Measurements from ENCODE around the gene GABRP.
"Not testable (repeated sequence)": the region's sequence is repeated elsewhere in the genome, so short reads cannot be mapped to it uniquely, and the experiment has no call there.

The GABRP gene

GRCh38 chr5:170755679-170756456, 27.7 kb upstream of the GABRP start:
- no peak for DNase-seq (ENCODE audit: low read depth in 4 of 4, low spot score in 1 of 4)

GRCh38 chr5:170756691-170757090, 26.8 kb upstream of the GABRP start:
- DNase-seq (ENCODE audit: low read depth in 4 of 4, low spot score in 1 of 4), result no peak

GRCh38 chr5:170757182-170757601, 26.3 kb upstream of the GABRP start:
- DNase-seq (ENCODE audit: low read depth in 4 of 4, low spot score in 1 of 4), result no peak

- no peak for DNase-seq (ENCODE audit: low read depth in 4 of 4, low spot score in 1 of 4)
Observed at GRCh38 chr5:170757669-170758068, 25.9 kb upstream of the GABRP start.

- DNase-seq (ENCODE audit: low read depth in 4 of 4, low spot score in 1 of 4), result no peak
Observed at GRCh38 chr5:170758481-170758880, 25.0 kb upstream of the GABRP start.

- no peak for DNase-seq (ENCODE audit: low read depth in 4 of 4, low spot score in 1 of 4)
Observed at GRCh38 chr5:170760113-170760512, 23.4 kb upstream of the GABRP start.

GRCh38 chr5:170761048-170761707, 22.3 kb upstream of the GABRP start:
- no peak for DNase-seq (ENCODE audit: low read depth in 4 of 4, low spot score in 1 of 4)

GRCh38 chr5:170761708-170762066, 21.8 kb upstream of the GABRP start:
- DNase-seq (ENCODE audit: low read depth in 4 of 4, low spot score in 1 of 4), result no peak

GRCh38 chr5:170762298-170762697, 21.2 kb upstream of the GABRP start:
- not testable (repeated sequence) for DNase-seq (ENCODE audit: low read depth in 4 of 4, low spot score in 1 of 4)

- DNase-seq (ENCODE audit: low read depth in 4 of 4, low spot score in 1 of 4), result not testable (repeated sequence)
Observed at GRCh38 chr5:170765868-170766267, 17.7 kb upstream of the GABRP start.

GRCh38 chr5:170769246-170769645, 14.3 kb upstream of the GABRP start:
- no peak for DNase-seq (ENCODE audit: low read depth in 4 of 4, low spot score in 1 of 4)

- DNase-seq (ENCODE audit: low read depth in 4 of 4, low spot score in 1 of 4), result no peak
Observed at GRCh38 chr5:170769898-170770416, 13.6 kb upstream of the GABRP start.

GRCh38 chr5:170771496-170771895, 12.0 kb upstream of the GABRP start:
- no peak for DNase-seq (ENCODE audit: low read depth in 4 of 4, low spot score in 1 of 4)

GRCh38 chr5:170773024-170773985, 10.2 kb upstream of the GABRP start:
- DNase-seq (ENCODE audit: low read depth in 4 of 4, low spot score in 1 of 4), result no peak

GRCh38 chr5:170774831-170775230, 8.7 kb upstream of the GABRP start:
- DNase-seq (ENCODE audit: low read depth in 4 of 4, low spot score in 1 of 4), result no peak

GRCh38 chr5:170781946-170782345, 1.6 kb upstream of the GABRP start:
- DNase-seq (ENCODE audit: low read depth in 4 of 4, low spot score in 1 of 4), result no peak

GRCh38 chr5:170782438-170782837, 1.1 kb upstream of the GABRP start:
- DNase-seq (ENCODE audit: low read depth in 4 of 4, low spot score in 1 of 4), result no peak

- no peak for DNase-seq (ENCODE audit: low read depth in 4 of 4, low spot score in 1 of 4)
Observed at GRCh38 chr5:170785416-170785815, 1.9 kb downstream of the GABRP start.

GRCh38 chr5:170787216-170787615, 3.7 kb downstream of the GABRP start:
- no peak for DNase-seq (ENCODE audit: low read depth in 4 of 4, low spot score in 1 of 4)

GRCh38 chr5:170788626-170789304, 5.2 kb downstream of the GABRP start:
- no peak for DNase-seq (ENCODE audit: low read depth in 4 of 4, low spot score in 1 of 4)

All from stimulated activated CD4-positive, alpha-beta T cell treated with anti-CD3 and anti-CD28 coated beads, Interleukin-1b, Interleukin-23, amount 100 ng/mL, for 24 hours (primary cell).